ENCODE data around the gene ALDH3B1.

- TF ChIP-seq CTCF (IDR thresholded peaks at IDR 0.05; ENCODE audit: insufficient read depth, low read length, poor library complexity, severe bottlenecking) (no peak), EZH2phosphoT487 (conservative IDR thresholded peaks at IDR 0.05; ENCODE audit: low read length) (no peak)
Observed at GRCh38 chr11:68061508-68061907, 51.4 kb downstream of the ALDH3B1 start.

Data from SU-DHL-6 (cell line).